ENCODE data around the gene AKAP6. TPM values are rescaled to one million over a fixed set of nuclear protein-coding genes. Genes with fewer than 3 reads are reported as not detected.

The AKAP6 gene
- total RNA-seq, 1 experiment from 2014 or later: 1.9 TPM

DNA sequence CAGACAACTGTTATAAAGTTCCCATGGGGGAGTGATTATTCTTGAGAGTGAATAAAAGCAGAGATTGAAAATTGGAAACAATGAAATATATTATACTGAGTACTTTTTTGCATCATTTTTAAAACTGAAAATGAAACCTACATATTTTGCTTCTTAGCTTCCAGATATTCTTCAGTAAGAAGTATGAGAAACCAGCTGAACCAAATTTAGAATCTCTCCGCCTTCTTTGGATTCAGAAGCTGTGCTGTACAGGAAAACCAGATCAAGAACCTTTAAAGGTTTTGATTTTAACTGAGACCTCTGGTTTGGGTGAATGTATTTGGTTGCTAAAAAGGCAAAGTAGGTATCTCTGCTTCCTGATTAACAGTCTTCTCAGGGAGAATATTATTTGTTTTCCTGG lies 109.4 kb downstream of the AKAP6 start:
- no peak overlapping the region for H3K4me2 ChIP-seq (ENCODE audit: low read length)
- ATAC-seq (no peak), DNase-seq (ENCODE audit: low read depth, low spot score) (no peak)
- intact Hi-C loops (cut with micrococcal nuclease): no loop called here
- BruUV-seq (replicated peaks): no TSS peak
- no peaks in the 10 kb centered on the region for H4K20me1 ChIP-seq (ENCODE audit: insufficient read depth)
- H2AFZ ChIP-seq (ENCODE audit: low read depth, low read length, poor library complexity, severe bottlenecking): no peak overlapping the region
- no peak overlapping the region for H3K4me3 ChIP-seq (replicated peaks in 1 of 2; ENCODE audit: low read depth in 1 of 2, low read length in 2 of 2)
- no peaks in the 10 kb centered on the region for H3K4me1 ChIP-seq (ENCODE audit: control insufficient read depth in 1 of 2, insufficient read depth in 2 of 2, low read length in 2 of 2)
- ChIA-PET CTCF (no interaction called here), RAD21 (ENCODE audit: low non-redundant PET in 1 of 2, low total read pairs in 2 of 2, uncharacterized antibody in 2 of 2, unreplicated experiment in 2 of 2) (no interaction called here), POLR2A (no interaction called here)
- no peaks in the 10 kb centered on the region for H3K36me3 ChIP-seq (ENCODE audit: control insufficient read depth in 1 of 2, insufficient read depth in 2 of 2, low read length in 2 of 2)
- H3K79me2 ChIP-seq (ENCODE audit: insufficient read depth, low read length): no peaks in the 10 kb centered on the region
- H3K9ac ChIP-seq (ENCODE audit: low read length): no peak overlapping the region
- H3K27me3 ChIP-seq (ENCODE audit: insufficient read depth, low read length): no peaks in the 10 kb centered on the region
- no peak for TF ChIP-seq CEBPB (IDR thresholded peaks at IDR 0.05; ENCODE audit: low read depth)
- no peak for TF ChIP-seq SP1 (IDR thresholded peaks at IDR 0.05; ENCODE audit: low read depth)
- no peak for TF ChIP-seq YY1 (IDR thresholded peaks at IDR 0.05; ENCODE audit: extremely low read depth, insufficient replicate concordance, low read depth, low read length)
- no peak for TF ChIP-seq CBX3 (IDR thresholded peaks at IDR 0.05; ENCODE audit: low read depth)
- TF ChIP-seq, protein P1, sequence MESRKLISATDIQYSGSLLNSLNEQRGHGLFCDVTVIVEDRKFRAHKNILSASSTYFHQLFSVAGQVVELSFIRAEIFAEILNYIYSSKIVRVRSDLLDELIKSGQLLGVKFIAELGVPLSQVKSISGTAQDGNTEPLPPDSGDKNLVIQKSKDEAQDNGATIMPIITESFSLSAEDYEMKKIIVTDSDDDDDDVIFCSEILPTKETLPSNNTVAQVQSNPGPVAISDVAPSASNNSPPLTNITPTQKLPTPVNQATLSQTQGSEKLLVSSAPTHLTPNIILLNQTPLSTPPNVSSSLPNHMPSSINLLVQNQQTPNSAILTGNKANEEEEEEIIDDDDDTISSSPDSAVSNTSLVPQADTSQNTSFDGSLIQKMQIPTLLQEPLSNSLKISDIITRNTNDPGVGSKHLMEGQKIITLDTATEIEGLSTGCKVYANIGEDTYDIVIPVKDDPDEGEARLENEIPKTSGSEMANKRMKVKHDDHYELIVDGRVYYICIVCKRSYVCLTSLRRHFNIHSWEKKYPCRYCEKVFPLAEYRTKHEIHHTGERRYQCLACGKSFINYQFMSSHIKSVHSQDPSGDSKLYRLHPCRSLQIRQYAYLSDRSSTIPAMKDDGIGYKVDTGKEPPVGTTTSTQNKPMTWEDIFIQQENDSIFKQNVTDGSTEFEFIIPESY (IDR thresholded peaks at IDR 0.05; ENCODE audit: extremely low read depth, insufficient replicate concordance, low read length): no peak
- no peak for TF ChIP-seq FOSL1 (IDR thresholded peaks at IDR 0.05; ENCODE audit: low read depth)
- TF ChIP-seq JUND (IDR thresholded peaks at IDR 0.05): no peak
- no peak for TF ChIP-seq EZH2phosphoT487 (IDR thresholded peaks at IDR 0.05; ENCODE audit: borderline replicate concordance)
- no peak for TF ChIP-seq EGR1 (IDR thresholded peaks at IDR 0.05; ENCODE audit: low read depth)
- TF ChIP-seq SIN3A (IDR thresholded peaks at IDR 0.05; ENCODE audit: low read depth): no peak
- no peak for TF ChIP-seq ZNF274 (IDR thresholded peaks at IDR 0.05; ENCODE audit: low read depth, low read length)
- TF ChIP-seq RAD21 (IDR thresholded peaks at IDR 0.05; ENCODE audit: low read depth): no peak
- TF ChIP-seq, protein P2, sequence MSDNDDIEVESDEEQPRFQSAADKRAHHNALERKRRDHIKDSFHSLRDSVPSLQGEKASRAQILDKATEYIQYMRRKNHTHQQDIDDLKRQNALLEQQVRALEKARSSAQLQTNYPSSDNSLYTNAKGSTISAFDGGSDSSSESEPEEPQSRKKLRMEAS (IDR thresholded peaks at IDR 0.05): no peak
- no peak for TF ChIP-seq EZH2 (IDR thresholded peaks at IDR 0.05)
- no peak for TF ChIP-seq TCF7L2 (IDR thresholded peaks at IDR 0.05; ENCODE audit: borderline replicate concordance, extremely low read depth, insufficient read depth, insufficient read length)
- TF ChIP-seq, protein P3, sequence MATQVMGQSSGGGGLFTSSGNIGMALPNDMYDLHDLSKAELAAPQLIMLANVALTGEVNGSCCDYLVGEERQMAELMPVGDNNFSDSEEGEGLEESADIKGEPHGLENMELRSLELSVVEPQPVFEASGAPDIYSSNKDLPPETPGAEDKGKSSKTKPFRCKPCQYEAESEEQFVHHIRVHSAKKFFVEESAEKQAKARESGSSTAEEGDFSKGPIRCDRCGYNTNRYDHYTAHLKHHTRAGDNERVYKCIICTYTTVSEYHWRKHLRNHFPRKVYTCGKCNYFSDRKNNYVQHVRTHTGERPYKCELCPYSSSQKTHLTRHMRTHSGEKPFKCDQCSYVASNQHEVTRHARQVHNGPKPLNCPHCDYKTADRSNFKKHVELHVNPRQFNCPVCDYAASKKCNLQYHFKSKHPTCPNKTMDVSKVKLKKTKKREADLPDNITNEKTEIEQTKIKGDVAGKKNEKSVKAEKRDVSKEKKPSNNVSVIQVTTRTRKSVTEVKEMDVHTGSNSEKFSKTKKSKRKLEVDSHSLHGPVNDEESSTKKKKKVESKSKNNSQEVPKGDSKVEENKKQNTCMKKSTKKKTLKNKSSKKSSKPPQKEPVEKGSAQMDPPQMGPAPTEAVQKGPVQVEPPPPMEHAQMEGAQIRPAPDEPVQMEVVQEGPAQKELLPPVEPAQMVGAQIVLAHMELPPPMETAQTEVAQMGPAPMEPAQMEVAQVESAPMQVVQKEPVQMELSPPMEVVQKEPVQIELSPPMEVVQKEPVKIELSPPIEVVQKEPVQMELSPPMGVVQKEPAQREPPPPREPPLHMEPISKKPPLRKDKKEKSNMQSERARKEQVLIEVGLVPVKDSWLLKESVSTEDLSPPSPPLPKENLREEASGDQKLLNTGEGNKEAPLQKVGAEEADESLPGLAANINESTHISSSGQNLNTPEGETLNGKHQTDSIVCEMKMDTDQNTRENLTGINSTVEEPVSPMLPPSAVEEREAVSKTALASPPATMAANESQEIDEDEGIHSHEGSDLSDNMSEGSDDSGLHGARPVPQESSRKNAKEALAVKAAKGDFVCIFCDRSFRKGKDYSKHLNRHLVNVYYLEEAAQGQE (IDR thresholded peaks at IDR 0.05; ENCODE audit: low read depth): no peak
- TF ChIP-seq SRF (IDR thresholded peaks at IDR 0.05; ENCODE audit: low read depth): no peak
- no peak for TF ChIP-seq ZFX (IDR thresholded peaks at IDR 0.05)
- no peaks in the 10 kb centered on the region for H3K9me2 ChIP-seq (ENCODE audit: insufficient read depth)
- H3K9me3 ChIP-seq (ENCODE audit: control insufficient read depth in 1 of 2, insufficient read depth in 1 of 2, low read depth in 1 of 2, low read length in 2 of 2): no peaks in the 10 kb centered on the region
- no peak overlapping the region for H3K27ac ChIP-seq (ENCODE audit: low read depth, low read length)
